OCI-M2 (cell line): Measurements from ENCODE around the gene EHMT1.

ENCODE experiments used
- DNase-seq: peaks from one replicate; lab custom pipeline; 2025; ENCODE audit not compliant: unreplicated experiment; lab: John Stamatoyannopoulos, UW

EHMT1 gene

GRCh38 chr9:137618105-137619067 is at the start of gene EHMT1:
Gene EHMT1, plus strand, starts transcription at chr9:137619005. Its CDS starts 24 bp downstream, at chr9:137619029.
- no peak for DNase-seq

GRCh38 chr9:137569609-137570203 is 49.1 kb upstream of the EHMT1 start:
- no peak for DNase-seq

- DNase-seq, result no peak
Observed at GRCh38 chr9:137570566-137570965, 48.2 kb upstream of the EHMT1 start.

GRCh38 chr9:137574192-137574591 is 44.6 kb upstream of the EHMT1 start:
- DNase-seq, result no peak

- no peak for DNase-seq
Observed at GRCh38 chr9:137575364-137575715, 43.5 kb upstream of the EHMT1 start.

GRCh38 chr9:137575716-137576411 is 42.9 kb upstream of the EHMT1 start:
- no peak for DNase-seq

- DNase-seq, result peak; percentile 25
Observed at GRCh38 chr9:137578518-137579258, 40.1 kb upstream of the EHMT1 start, which contains the start of gene DPH7. Gene DPH7, minus strand, starts transcription at chr9:137578925. Its CDS starts 148 bp downstream, at chr9:137578777.

- no peak for DNase-seq
Observed at GRCh38 chr9:137579259-137579604, 39.6 kb upstream of the EHMT1 start.

GRCh38 chr9:137580209-137580953 is 38.4 kb upstream of the EHMT1 start:
- no peak for DNase-seq

- DNase-seq, result no peak
Observed at GRCh38 chr9:137580954-137581322, 37.9 kb upstream of the EHMT1 start.

GRCh38 chr9:137581361-137582285 is 37.2 kb upstream of the EHMT1 start:
- no peak for DNase-seq

- no peak for DNase-seq
Observed at GRCh38 chr9:137582286-137582860, 36.4 kb upstream of the EHMT1 start.

- no peak for DNase-seq
Observed at GRCh38 chr9:137583347-137583746, 35.5 kb upstream of the EHMT1 start.

GRCh38 chr9:137583957-137584356 is 34.8 kb upstream of the EHMT1 start:
- DNase-seq, result no peak

GRCh38 chr9:137586854-137587253 is 32.0 kb upstream of the EHMT1 start:
- DNase-seq, result no peak

- no peak for DNase-seq
Observed at GRCh38 chr9:137588311-137588710, 30.5 kb upstream of the EHMT1 start.

- DNase-seq, result no peak
Observed at GRCh38 chr9:137588891-137589290, 29.9 kb upstream of the EHMT1 start.

GRCh38 chr9:137589441-137590122 is 29.2 kb upstream of the EHMT1 start:
- DNase-seq, result no peak

- no peak for DNase-seq
Observed at GRCh38 chr9:137590123-137590468, 28.7 kb upstream of the EHMT1 start.
